Hepatocyte (in vitro differentiated cells): Measurements from ENCODE around the gene MYH11.
A peak's percentile ranks its signal among the peaks of the same experiment; 100 is the strongest.

Source experiments
- EZH2phosphoT487 ChIP-seq: fragments of 200-600 bp; sonication (generic); IDR thresholded peaks from one replicate; pipeline ENCODE4 v1.6.1; 2018; ENCODE audit warnings: antibody characterized with exemption, mild to moderate bottlenecking, low read depth, moderate library complexity; ENCODE audit not compliant: unreplicated experiment, severe bottlenecking
- TF ChIP-seq, protein P1 (sequence below): fragments of 200-600 bp; sonication (generic); IDR thresholded peaks from 2 replicates; pipeline ENCODE4 v1.5.1; 2016; ENCODE audit warnings: antibody characterized with exemption, mild to moderate bottlenecking; ENCODE audit not compliant: poor library complexity

- TF ChIP-seq, protein P1, sequence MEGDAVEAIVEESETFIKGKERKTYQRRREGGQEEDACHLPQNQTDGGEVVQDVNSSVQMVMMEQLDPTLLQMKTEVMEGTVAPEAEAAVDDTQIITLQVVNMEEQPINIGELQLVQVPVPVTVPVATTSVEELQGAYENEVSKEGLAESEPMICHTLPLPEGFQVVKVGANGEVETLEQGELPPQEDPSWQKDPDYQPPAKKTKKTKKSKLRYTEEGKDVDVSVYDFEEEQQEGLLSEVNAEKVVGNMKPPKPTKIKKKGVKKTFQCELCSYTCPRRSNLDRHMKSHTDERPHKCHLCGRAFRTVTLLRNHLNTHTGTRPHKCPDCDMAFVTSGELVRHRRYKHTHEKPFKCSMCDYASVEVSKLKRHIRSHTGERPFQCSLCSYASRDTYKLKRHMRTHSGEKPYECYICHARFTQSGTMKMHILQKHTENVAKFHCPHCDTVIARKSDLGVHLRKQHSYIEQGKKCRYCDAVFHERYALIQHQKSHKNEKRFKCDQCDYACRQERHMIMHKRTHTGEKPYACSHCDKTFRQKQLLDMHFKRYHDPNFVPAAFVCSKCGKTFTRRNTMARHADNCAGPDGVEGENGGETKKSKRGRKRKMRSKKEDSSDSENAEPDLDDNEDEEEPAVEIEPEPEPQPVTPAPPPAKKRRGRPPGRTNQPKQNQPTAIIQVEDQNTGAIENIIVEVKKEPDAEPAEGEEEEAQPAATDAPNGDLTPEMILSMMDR = peak; percentile 26
- TF ChIP-seq EZH2phosphoT487 = no peak
Observed at GRCh38 chr16:15777533-15778203, 79.2 kb downstream of the MYH11 start.
